Urinary bladder (tissue), 4 donors: ENCODE measurements around the gene ZBTB18. TPM values are rescaled to one million over a fixed set of nuclear protein-coding genes. Genes with fewer than 3 reads are reported as not detected.

Source experiments
- DNase-seq: peaks from one replicate; pipeline ENCODE4 v3.0.0-alpha.2; 2015; ENCODE audit errors: extremely low spot score
- H3K27ac ChIP-seq: one replicate; pipeline ENCODE4 v1.5.1; 2013; ENCODE audit warnings: low read depth, mild to moderate bottlenecking, moderate library complexity
- H3K36me3 ChIP-seq: one replicate; pipeline ENCODE4 v1.6.1; 2013; ENCODE audit warnings: mild to moderate bottlenecking, moderate library complexity; ENCODE audit not compliant: insufficient read depth
- H3K4me1 ChIP-seq: one replicate; pipeline ENCODE4 v1.6.1; 2013; ENCODE audit warnings: mild to moderate bottlenecking, moderate library complexity; ENCODE audit not compliant: insufficient read depth
- H3K4me3 ChIP-seq: one replicate; pipeline ENCODE4 v1.5.1; 2013; ENCODE audit warnings: low read depth, low read length
- WGBS: extraction: QIAGEN DNeasy Blood & Tissue Kit; methylation state at CpG from one replicate; pipeline ENCODE4 v1.1.7; 2013; 5-methylcytosine and 5-hydroxymethylcytosine counted together
- polyA plus RNA-seq: library from polyadenylated mRNA; stranded (reverse); fragments of 200-250 nt; gene quantifications from one replicate; pipeline ENCODE4 v1.2.3, GENCODE V29; 2013
- total RNA-seq: library from RNA; depleted of rRNA; stranded (reverse); fragments of >200 nt; gene quantifications from one replicate; pipeline ENCODE4 v1.2.3, GENCODE V29; 2014
- donor health status: healthy with polysubstance abuse.
- donor health status: healthy.

Gene ZBTB18
- total and polyA plus RNA-seq, 2 donors, result 13.1 to 18.2 TPM

GRCh38 chr1:244092964-244093638 lies 42.0 kb downstream of the ZBTB18 start:
- no peaks in the 10 kb centered on the region for H3K36me3 ChIP-seq
- no peak overlapping the region for H3K4me3 ChIP-seq
- no peaks in the 10 kb centered on the region for H3K4me1 ChIP-seq
- DNase-seq, result no peak
- 78% methylated on average over 11 of the region's 11 CpGs for WGBS
- H3K27ac ChIP-seq, result no peak overlapping the region

DNA sequence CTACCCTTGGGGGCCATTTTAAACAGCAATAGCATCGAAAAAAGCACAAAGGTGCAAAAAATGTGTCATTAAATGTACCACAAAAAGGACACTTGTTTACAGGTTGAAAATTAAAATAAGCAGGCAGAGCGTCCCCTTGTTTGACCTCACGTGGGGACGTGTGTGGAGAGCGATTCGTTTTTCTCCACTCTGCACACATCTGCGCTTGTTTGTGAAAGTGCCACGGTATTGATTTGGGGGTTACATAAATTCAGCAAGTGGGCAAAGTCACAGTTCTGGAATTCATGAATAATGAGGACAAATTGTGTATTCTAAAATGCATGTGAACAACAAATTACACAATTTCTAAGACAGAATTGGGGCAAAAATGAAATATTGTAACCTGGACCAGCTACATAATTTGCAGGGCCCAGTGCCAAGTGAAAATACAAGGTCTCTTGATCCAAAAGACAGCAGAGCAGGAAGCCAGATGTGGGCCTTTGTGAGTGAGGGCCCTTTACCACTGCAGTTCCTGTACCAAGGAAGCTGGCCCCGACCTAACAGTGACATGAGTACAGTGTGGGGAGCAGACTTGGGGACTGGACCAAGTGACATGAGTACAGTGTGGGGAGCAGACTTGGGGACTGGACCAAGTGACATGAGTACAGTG lies 43.9 kb downstream of the ZBTB18 start:
- H3K4me1 ChIP-seq, result no peaks in the 10 kb centered on the region
- 90% methylated on average over 9 of the region's 9 CpGs for WGBS

DNA sequence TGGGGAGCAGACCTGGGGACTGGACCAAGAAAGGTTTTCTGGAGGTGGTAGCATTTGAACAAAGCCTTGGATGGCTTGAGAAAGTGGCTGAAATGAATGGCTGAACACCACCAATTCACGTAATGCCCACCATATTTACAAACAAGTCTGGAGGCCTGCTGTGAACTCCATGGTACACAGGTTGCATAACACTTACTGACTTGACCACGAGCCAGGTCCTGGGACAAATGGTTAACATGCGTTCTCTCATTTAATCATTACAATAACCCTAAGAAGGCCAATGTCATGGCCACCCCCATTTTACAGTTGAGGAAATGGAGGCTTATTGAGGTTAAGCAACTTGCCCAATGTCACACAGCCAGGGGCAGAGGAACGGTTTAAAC lies 44.4 kb downstream of the ZBTB18 start:
- DNase-seq, result no peak
- Histone ChIP-seq H3K4me1 (no peaks in the 10 kb centered on the region), H3K4me3 (no peak overlapping the region), H3K36me3 (no peaks in the 10 kb centered on the region), H3K27ac (no peak overlapping the region)
- WGBS, result 93% methylated on average over 4 of the region's 4 CpGs

More for the DNA sequence above, 43.9 kb downstream of the ZBTB18 start:
- no peak for DNase-seq
- H3K27ac ChIP-seq, result no peak overlapping the region
- H3K4me3 ChIP-seq, result no peak overlapping the region
- no peaks in the 10 kb centered on the region for H3K36me3 ChIP-seq

DNA sequence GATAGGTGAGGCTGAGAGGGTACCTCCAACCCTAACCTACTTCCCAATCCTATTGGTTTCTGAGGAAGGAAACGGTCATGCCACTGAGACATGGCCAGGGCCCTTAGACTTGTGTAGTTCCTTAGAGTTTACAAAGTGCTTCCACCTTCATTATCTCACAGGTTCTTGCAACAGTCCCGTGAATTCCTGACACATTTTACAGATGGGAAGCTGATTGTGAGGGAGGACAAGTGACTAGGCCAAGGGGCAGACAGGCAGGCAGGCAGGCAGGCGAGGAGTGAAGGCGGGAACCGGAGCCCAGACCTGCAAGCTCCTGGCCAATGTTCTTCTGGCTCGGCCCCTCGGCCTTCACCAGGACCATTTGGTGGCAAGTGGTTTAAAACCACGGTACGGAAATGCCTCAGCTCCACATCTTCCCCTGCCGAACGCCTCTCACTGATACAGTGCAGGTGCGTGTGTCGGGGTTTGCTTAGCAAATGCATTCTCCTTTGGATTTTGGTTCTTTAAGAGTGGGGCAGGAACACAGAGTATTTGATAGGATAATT lies 45.1 kb downstream of the ZBTB18 start:
- Histone ChIP-seq H3K27ac (no peak overlapping the region), H3K4me1 (no peaks in the 10 kb centered on the region)
- 93% methylated on average over 13 of the region's 13 CpGs for WGBS

DNA sequence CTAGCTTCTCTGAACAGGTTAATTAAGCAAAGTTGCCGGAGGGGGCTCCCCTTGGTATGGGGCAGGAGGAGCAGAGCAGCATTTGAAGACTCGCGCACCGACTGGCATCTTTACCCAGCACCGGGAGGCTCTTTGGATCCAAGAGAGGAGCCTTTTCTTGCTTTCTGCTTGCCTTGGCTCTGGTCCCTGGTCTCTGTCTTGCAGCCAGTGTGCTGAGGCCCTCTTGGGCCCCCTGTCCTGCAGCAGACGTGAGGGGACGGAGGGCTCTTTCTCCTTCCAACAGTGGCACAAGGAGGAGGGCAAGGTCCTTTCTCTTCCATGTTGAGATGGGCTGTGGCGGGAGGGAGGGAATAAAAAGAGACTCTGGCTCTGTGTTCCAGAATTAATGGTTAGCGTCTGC lies 45.6 kb downstream of the ZBTB18 start:
- Histone ChIP-seq H3K36me3 (no peaks in the 10 kb centered on the region), H3K4me3 (no peak overlapping the region), H3K27ac (no peak overlapping the region), H3K4me1 (no peaks in the 10 kb centered on the region)
- 90% methylated on average over 9 of the region's 9 CpGs for WGBS
- no peak for DNase-seq

More for the DNA sequence above, 45.1 kb downstream of the ZBTB18 start:
- Histone ChIP-seq H3K36me3 (no peaks in the 10 kb centered on the region), H3K4me3 (no peak overlapping the region)
- no peak for DNase-seq

DNA sequence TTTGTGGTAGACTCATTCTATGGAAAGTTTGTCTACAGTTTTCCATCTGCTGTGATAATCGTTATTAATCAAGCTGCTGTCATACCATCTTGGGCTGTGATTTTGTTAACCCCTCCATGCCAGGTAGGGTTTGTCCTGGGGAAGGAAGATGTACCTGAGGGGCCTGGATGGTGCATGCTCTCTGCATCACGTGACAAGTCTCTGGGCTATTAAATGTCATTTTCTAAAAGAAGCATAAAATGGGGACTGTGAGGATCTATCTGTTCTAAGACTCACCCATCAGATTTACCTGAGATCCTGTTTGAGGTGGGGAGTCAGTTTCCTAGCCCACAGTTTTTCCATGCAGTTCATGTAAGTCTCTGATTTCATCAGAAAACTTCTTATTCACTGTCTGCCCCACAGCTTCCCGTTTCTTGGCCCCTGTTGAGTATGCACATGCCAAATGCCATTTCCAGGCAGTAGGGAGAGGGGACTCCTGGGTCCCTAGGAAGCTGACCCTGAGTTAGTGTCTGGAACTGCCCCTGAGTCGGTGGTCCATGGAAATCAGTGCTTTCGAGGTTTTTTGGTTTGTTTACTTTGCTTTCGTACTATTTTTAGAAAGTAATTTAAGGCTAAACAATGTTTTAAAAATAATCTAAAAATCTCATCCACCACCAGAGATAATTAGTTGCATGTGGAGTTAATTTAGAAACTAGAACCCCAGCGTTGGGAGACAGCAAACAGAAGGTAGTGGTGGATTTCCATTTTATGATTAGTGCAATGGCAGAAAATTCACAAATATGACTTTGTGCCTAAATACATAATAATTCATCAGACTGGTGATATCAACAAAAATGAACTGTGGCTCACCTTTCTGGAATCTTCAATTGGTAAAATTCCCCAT lies 46.7 kb downstream of the ZBTB18 start:
- Histone ChIP-seq H3K4me1 (no peaks in the 10 kb centered on the region), H3K27ac (no peak overlapping the region), H3K36me3 (no peaks in the 10 kb centered on the region), H3K4me3 (no peak overlapping the region)
- no peak for DNase-seq
- WGBS, result 47% methylated on average over 7 of the region's 7 CpGs

DNA sequence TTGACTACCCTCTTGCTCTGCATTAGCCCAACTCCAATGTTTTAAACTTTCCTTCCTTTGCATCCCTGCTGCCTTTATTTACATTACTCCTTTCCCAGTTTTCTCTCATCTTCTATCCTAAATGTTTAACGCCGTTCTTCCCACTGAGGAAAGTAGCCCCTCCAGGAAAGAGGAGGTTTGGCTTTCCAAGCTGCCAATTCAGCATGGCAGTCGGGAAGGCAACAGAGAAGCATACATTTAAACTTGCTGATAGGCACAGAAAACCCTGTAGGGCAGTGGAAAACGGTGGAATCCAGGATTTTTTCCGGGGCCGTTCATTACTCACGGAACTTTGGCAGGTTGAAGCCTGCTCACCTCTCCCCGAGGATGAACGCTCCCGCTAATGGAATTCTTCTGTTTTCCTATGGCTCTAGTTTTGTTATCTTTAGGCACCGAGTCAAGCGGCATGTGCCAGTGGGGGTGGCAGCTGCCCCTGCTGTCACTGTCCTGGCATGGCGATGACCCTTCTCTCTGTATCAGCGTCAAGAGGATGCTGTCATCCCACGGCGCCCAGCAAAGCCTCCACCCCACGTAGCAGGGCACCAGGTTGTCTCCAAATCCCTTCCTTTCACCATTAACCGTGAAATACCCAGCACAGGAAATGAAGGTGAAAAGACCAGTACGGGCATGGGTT lies 48.3 kb downstream of the ZBTB18 start:
- Histone ChIP-seq H3K4me3 (no peak overlapping the region), H3K4me1 (no peaks in the 10 kb centered on the region), H3K27ac (no peak overlapping the region), H3K36me3 (no peaks in the 10 kb centered on the region)
- 83% methylated on average over 19 of the region's 19 CpGs for WGBS
- DNase-seq, result no peak

DNA sequence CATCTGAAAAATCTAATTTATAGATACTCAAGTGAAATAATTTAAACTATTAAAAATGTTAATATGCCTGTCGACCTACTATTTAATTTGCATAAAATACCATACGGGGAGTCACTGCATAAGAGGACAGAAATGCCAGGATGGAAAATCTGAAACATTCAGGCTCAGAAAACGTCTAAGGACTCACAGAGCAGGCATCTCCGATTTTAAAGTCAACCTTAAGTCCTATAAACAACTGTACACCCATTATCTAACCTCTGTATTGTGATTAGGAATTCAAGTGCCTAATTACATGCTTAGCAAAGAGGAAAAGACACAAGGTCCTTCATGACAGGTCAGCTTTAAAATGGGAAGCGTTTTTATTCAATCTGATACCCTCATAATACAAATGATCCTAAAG lies 49.2 kb downstream of the ZBTB18 start:
- WGBS, result 58% methylated on average over 5 of the region's 5 CpGs
- Histone ChIP-seq H3K4me3 (no peak overlapping the region), H3K36me3 (no peaks in the 10 kb centered on the region), H3K27ac (no peak overlapping the region), H3K4me1 (no peaks in the 10 kb centered on the region)
- DNase-seq, result no peak

DNA sequence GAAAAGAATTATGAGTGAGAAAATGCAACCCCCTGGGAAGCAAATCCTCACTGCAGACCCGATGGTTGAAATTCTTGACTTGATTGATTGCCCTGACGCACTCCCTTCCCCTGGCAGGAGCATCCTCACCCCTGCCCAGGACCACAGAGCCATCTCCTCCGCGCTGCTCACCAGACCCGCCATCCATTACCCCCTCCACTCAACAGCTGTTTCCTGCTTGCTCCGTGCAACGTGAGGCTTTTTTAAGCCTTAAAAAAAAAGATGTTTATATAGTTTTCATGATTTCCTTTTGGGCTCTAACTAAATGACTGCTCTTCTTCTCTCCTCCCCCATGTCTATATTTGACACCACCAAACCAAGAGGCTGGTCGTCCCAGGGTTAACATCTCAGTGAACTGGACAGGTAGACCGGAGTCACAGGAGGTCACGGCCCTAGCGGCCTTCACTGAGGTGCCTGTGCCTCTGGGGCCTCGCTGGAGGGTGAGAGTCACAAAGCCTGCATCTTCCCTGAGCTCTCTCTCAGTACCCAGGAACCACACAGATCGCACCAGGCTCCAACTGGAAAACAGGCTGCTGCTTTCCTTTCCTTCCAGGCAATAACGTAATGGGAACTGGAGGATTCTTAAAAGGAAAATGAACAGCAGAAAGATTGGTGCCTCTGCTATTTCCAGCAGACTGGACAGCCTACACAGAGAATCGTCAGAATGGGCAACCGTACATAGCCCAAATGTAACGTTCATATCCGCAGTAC lies 49.8 kb downstream of the ZBTB18 start:
- H3K4me3 ChIP-seq, result no peak overlapping the region
- no peak for DNase-seq
- no peaks in the 10 kb centered on the region for H3K36me3 ChIP-seq
- no peaks in the 10 kb centered on the region for H3K4me1 ChIP-seq
- 38% methylated on average over 18 of the region's 18 CpGs for WGBS
- H3K27ac ChIP-seq, result no peak overlapping the region

DNA sequence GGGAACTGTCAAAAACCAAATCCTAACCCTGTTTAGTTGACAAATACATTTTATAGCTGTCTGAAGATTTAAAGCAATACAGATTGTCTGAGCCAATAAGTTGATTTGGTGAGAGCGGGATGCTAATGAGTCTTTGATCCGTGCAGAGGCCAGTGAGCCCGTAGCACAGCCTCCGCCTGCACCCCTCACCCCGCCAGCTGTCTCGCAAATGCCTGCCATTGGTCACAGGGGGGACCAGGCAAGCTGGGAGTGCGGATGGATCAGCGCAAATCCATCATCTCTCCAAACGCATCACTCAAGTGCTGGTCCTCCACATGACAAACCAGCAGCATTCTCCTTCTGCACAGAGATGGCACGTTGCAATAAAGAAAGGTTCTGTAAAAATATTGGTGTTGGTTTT lies 51.0 kb downstream of the ZBTB18 start:
- no peaks in the 10 kb centered on the region for H3K4me1 ChIP-seq
- 92% methylated on average over 10 of the region's 10 CpGs for WGBS
- no peak overlapping the region for H3K4me3 ChIP-seq
- H3K27ac ChIP-seq, result no peak overlapping the region
- H3K36me3 ChIP-seq, result no peaks in the 10 kb centered on the region
- no peak for DNase-seq

- no peak overlapping the region for H3K4me3 ChIP-seq
- WGBS, result 71% methylated on average over 14 of the region's 14 CpGs
- H3K27ac ChIP-seq, result no peak overlapping the region
- DNase-seq, result no peak
- no peaks in the 10 kb centered on the region for H3K4me1 ChIP-seq
- H3K36me3 ChIP-seq, result no peaks in the 10 kb centered on the region
Measured at GRCh38 chr1:244102468-244102867, 51.4 kb downstream of the ZBTB18 start.

- Histone ChIP-seq H3K4me1 (no peaks in the 10 kb centered on the region), H3K36me3 (no peaks in the 10 kb centered on the region), H3K27ac (no peak overlapping the region), H3K4me3 (no peak overlapping the region)
- DNase-seq, result no peak
- WGBS, result 76% methylated on average over 10 of the region's 10 CpGs
Measured at GRCh38 chr1:244104309-244105060, 53.4 kb downstream of the ZBTB18 start.
